ENCODE measurements around the gene CATSPERE.

Gene CATSPERE

GRCh38 chr1:244424649-244425334, 36.3 kb upstream of the CATSPERE start:
- peaks cover 44% of the 10 kb centered on the region for H3K36me3 ChIP-seq
- TF ChIP-seq CTCF (IDR thresholded peaks at IDR 0.05; ENCODE audit: low read depth, low read length): no peak
- H3K4me1 ChIP-seq: peaks cover 6% of the 10 kb centered on the region
- no peak overlapping the region for H3K4me3 ChIP-seq (ENCODE audit: low read depth, low read length)
- no peaks in the 10 kb centered on the region for H3K9me3 ChIP-seq
- DNase-seq: no peak
- H3K27me3 ChIP-seq: no peaks in the 10 kb centered on the region

GRCh38 chr1:244427647-244428046, 33.4 kb upstream of the CATSPERE start:
- peaks cover 29% of the 10 kb centered on the region for H3K36me3 ChIP-seq
- H3K27me3 ChIP-seq: no peaks in the 10 kb centered on the region
- no peak overlapping the region for H3K4me3 ChIP-seq (ENCODE audit: low read depth, low read length)
- no peaks in the 10 kb centered on the region for H3K9me3 ChIP-seq
- peaks cover 6% of the 10 kb centered on the region for H3K4me1 ChIP-seq
- no peak for DNase-seq
- TF ChIP-seq CTCF (IDR thresholded peaks at IDR 0.05; ENCODE audit: low read depth, low read length): no peak

GRCh38 chr1:244429818-244430217, 31.3 kb upstream of the CATSPERE start:
- Histone ChIP-seq H3K9me3 (no peaks in the 10 kb centered on the region), H3K36me3 (peaks cover 26% of the 10 kb centered on the region), H3K4me1 (peaks cover 6% of the 10 kb centered on the region), H3K4me3 (ENCODE audit: low read depth, low read length) (no peak overlapping the region), H3K27me3 (no peaks in the 10 kb centered on the region)
- no peak for TF ChIP-seq CTCF (IDR thresholded peaks at IDR 0.05; ENCODE audit: low read depth, low read length)
- DNase-seq: no peak

- Histone ChIP-seq H3K9me3 (no peaks in the 10 kb centered on the region), H3K4me3 (ENCODE audit: low read depth, low read length) (no peak overlapping the region), H3K4me1 (peaks cover 6% of the 10 kb centered on the region), H3K36me3 (peaks cover 28% of the 10 kb centered on the region), H3K27me3 (no peaks in the 10 kb centered on the region)
- TF ChIP-seq CTCF (IDR thresholded peaks at IDR 0.05; ENCODE audit: low read depth, low read length): no peak
- DNase-seq: no peak
Measured at GRCh38 chr1:244431166-244431565, 29.9 kb upstream of the CATSPERE start.

GRCh38 chr1:244435562-244436205, 25.4 kb upstream of the CATSPERE start:
- no peak for DNase-seq
- H3K4me1 ChIP-seq: no peaks in the 10 kb centered on the region
- peaks cover 26% of the 10 kb centered on the region for H3K36me3 ChIP-seq
- no peaks in the 10 kb centered on the region for H3K27me3 ChIP-seq
- H3K9me3 ChIP-seq: no peaks in the 10 kb centered on the region
- no peak for TF ChIP-seq CTCF (IDR thresholded peaks at IDR 0.05; ENCODE audit: low read depth, low read length)
- no peak overlapping the region for H3K4me3 ChIP-seq (ENCODE audit: low read depth, low read length)
